ENCODE measurements around the gene TRPM2. TPM values are rescaled to one million over a fixed set of nuclear protein-coding genes. Genes with fewer than 3 reads are reported as not detected.

TRPM2 gene
- total and polyA plus RNA-seq, 2 donors (not counting 3 experiments of a cell fraction or from before 2014, with no cell fraction given): not detected

GRCh38 chr21:44306936-44307704 lies 46.3 kb upstream of the TRPM2 start:
- no TSS peak for BruUV-seq (replicated peaks)
- Histone ChIP-seq H3K79me2 (ENCODE audit: control insufficient read depth, insufficient read depth, low read length) (peaks cover 28% of the 10 kb centered on the region), H3K4me3 (replicated peaks in 1 of 3; ENCODE audit: insufficient read depth in 1 of 3, low read depth in 1 of 3, low read length in 3 of 3) (no peak overlapping the region), H3K27ac (ENCODE audit: insufficient read depth, low read depth, low read length) (no peak overlapping the region), H3K9me3 (replicated peaks; ENCODE audit: control insufficient read depth, insufficient read depth, low read length) (no peaks in the 10 kb centered on the region), H3K4me2 (ENCODE audit: insufficient read depth, low read length) (no peak overlapping the region), H3K4me1 (ENCODE audit: control insufficient read depth, extremely low read depth, insufficient read depth, low read length) (peaks cover 13% of the 10 kb centered on the region), H2AFZ (ENCODE audit: low read depth, low read length) (no peak overlapping the region), H3K9ac (replicated peaks; ENCODE audit: extremely low read depth, insufficient read depth, low read length) (no peak overlapping the region), H3K36me3 (ENCODE audit: control insufficient read depth in 2 of 2, extremely low read depth in 1 of 2, insufficient read depth in 2 of 2, low read length in 2 of 2) (peaks cover 11 to 26% of the 10 kb centered on the region in 2 experiments), H4K20me1 (replicated peaks; ENCODE audit: control insufficient read depth, extremely low read depth, insufficient read depth, low read length) (no peaks in the 10 kb centered on the region), H3K9me1 (replicated peaks; ENCODE audit: control insufficient read depth, extremely low read depth, insufficient read depth, low read length) (no peaks in the 10 kb centered on the region), H3K27me3 (ENCODE audit: control insufficient read depth in 2 of 2, insufficient read depth in 2 of 2, low read length in 2 of 2) (no peaks in the 10 kb centered on the region)
- no peak for DNase-seq (ENCODE audit: low read depth, low spot score)
- POLR2A ChIA-PET: no interaction called here
- no peak for FAIRE-seq
- intact Hi-C loops (cut with micrococcal nuclease) (no loop called here), dilution Hi-C loops (cut with MboI; ENCODE audit: extremely low pct_ligation_motif_present, low sequenced_read_pairs) (no loop called here)
- CTCF ChIA-PET: interaction anchor here (1.1 kb wide), 1 partner anchor 9 kb away, joined by 5 read pairs; no protein-coding TSS in a partner anchor
- TF ChIP-seq GATA2 (IDR thresholded peaks at IDR 0.05; ENCODE audit: insufficient read depth, insufficient read length, low read depth, low read length): no peak
- no peak for TF ChIP-seq POLR2A (IDR thresholded peaks at IDR 0.05; ENCODE audit: low read depth, low read length)
- TF ChIP-seq JUN (IDR thresholded peaks at IDR 0.05; ENCODE audit: borderline replicate concordance, insufficient read depth, insufficient read length, low read depth): no peak
- TF ChIP-seq, protein P1, sequence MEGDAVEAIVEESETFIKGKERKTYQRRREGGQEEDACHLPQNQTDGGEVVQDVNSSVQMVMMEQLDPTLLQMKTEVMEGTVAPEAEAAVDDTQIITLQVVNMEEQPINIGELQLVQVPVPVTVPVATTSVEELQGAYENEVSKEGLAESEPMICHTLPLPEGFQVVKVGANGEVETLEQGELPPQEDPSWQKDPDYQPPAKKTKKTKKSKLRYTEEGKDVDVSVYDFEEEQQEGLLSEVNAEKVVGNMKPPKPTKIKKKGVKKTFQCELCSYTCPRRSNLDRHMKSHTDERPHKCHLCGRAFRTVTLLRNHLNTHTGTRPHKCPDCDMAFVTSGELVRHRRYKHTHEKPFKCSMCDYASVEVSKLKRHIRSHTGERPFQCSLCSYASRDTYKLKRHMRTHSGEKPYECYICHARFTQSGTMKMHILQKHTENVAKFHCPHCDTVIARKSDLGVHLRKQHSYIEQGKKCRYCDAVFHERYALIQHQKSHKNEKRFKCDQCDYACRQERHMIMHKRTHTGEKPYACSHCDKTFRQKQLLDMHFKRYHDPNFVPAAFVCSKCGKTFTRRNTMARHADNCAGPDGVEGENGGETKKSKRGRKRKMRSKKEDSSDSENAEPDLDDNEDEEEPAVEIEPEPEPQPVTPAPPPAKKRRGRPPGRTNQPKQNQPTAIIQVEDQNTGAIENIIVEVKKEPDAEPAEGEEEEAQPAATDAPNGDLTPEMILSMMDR (IDR thresholded peaks at IDR 0.05; ENCODE audit: extremely low read depth in 1 of 2, insufficient read depth in 1 of 2, low read depth in 1 of 2, low read length in 2 of 2): no peak
- no peak for TF ChIP-seq FOS (IDR thresholded peaks at IDR 0.05; ENCODE audit: borderline replicate concordance, insufficient read depth, low read length)
- TF ChIP-seq MYC (IDR thresholded peaks at IDR 0.05; ENCODE audit: low read depth, low read length): no peak
- no peak for TF ChIP-seq POLR2AphosphoS5 (IDR thresholded peaks at IDR 0.05; ENCODE audit: insufficient read depth, low read depth, low read length)
- no peak for TF ChIP-seq EZH2 (IDR thresholded peaks at IDR 0.05; ENCODE audit: borderline replicate concordance, low read depth, low read length, severe bottlenecking)
- TF ChIP-seq, protein P2, sequence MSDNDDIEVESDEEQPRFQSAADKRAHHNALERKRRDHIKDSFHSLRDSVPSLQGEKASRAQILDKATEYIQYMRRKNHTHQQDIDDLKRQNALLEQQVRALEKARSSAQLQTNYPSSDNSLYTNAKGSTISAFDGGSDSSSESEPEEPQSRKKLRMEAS (IDR thresholded peaks at IDR 0.05; ENCODE audit: insufficient read depth, insufficient read length): no peak

All from endothelial cell of umbilical vein (primary cell).